GM23248 (cell line): ENCODE measurements around the gene HSPA1B.

ENCODE experiments used
- EZH2 ChIP-seq: fragments of 200-600 bp; sonication (generic); IDR thresholded peaks from 2 replicates; pipeline ENCODE4 v1.6.1; 2018; ENCODE audit warnings: antibody characterized with exemption, mild to moderate bottlenecking; ENCODE audit not compliant: insufficient read depth, poor library complexity, severe bottlenecking
- EZH2phosphoT487 ChIP-seq: fragments of 200-600 bp; sonication (generic); IDR thresholded peaks from 2 replicates; pipeline ENCODE4 v1.6.1; 2018; ENCODE audit warnings: antibody characterized with exemption, moderate library complexity, mild to moderate bottlenecking, low read depth; ENCODE audit not compliant: insufficient read depth

DNA sequence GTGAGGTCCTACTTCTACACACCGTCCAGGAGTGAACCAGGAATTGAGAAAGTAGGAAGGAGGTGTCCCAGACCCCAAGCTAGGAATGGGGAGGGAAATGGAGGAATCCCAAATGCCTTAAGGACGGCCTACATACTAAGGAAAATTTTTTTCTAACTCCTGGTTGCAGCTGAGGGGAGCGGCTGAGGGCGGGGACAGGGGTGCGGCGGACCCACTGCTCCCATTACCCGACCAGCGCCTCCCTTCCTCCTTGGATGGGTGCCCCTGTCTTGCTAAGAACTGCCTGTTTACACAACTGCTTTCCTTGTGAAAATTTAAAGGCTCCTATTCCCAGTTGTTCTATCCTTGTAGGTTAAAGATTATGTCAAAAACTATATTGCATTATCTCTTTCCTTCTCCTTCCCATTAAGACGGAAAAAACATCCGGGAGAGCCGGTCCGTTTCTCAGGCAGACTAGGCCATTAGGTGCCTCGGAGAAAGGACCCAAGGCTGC is 699 bp upstream of the HSPA1B start:
- no peak for TF ChIP-seq EZH2phosphoT487
- TF ChIP-seq EZH2, result no peak
